ENCODE results near the gene AQP7.

DNA sequence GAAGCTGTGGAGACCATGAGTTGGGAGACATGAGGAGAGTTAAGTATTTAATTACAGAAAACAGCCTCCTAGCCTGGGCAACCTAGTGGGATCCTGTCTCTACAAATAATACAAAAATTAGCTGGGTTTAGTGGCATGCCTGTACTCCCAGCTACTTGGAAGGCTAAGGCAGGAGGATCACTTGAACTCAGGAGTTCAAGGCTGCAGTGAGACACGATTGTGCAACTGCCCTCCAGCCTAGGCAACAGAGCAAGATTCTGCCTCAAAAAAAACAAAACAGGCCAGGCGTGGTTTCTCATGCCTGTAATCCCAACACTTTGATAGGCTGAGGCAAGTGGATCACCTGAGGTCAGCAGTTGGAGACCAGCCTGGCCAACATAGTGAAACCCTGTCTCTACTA, 52.6 kb downstream of the AQP7 start:
- TF ChIP-seq, protein P1, sequence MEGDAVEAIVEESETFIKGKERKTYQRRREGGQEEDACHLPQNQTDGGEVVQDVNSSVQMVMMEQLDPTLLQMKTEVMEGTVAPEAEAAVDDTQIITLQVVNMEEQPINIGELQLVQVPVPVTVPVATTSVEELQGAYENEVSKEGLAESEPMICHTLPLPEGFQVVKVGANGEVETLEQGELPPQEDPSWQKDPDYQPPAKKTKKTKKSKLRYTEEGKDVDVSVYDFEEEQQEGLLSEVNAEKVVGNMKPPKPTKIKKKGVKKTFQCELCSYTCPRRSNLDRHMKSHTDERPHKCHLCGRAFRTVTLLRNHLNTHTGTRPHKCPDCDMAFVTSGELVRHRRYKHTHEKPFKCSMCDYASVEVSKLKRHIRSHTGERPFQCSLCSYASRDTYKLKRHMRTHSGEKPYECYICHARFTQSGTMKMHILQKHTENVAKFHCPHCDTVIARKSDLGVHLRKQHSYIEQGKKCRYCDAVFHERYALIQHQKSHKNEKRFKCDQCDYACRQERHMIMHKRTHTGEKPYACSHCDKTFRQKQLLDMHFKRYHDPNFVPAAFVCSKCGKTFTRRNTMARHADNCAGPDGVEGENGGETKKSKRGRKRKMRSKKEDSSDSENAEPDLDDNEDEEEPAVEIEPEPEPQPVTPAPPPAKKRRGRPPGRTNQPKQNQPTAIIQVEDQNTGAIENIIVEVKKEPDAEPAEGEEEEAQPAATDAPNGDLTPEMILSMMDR (IDR thresholded peaks at IDR 0.05; ENCODE audit: low read length) = no peak
- TF ChIP-seq EZH2 (optimal IDR thresholded peaks at IDR 0.05; ENCODE audit: low read depth, low read length) (no peak), EZH2phosphoT487 (IDR thresholded peaks at IDR 0.05; ENCODE audit: low read length) (no peak)
